ENCODE measurements around the gene ZNRF1. TPM values are rescaled to one million over a fixed set of nuclear protein-coding genes. Genes with fewer than 3 reads are reported as not detected.

Gene ZNRF1
- total and polyA plus RNA-seq, 2 of the 4 experiments (the other 2 are of a cell fraction), result 8.2 to 20.7 TPM

- TF ChIP-seq MXI1 (IDR thresholded peaks at IDR 0.05; ENCODE audit: borderline replicate concordance, low read depth, low read length) (no peak), CEBPB (IDR thresholded peaks at IDR 0.05; ENCODE audit: low read depth, low read length) (no peak), NFE2L2 (IDR thresholded peaks at IDR 0.05; ENCODE audit: low read depth, low read length) (no peak), MAFK (IDR thresholded peaks at IDR 0.05; ENCODE audit: low read depth, low read length) (no peak), ELK1 (IDR thresholded peaks at IDR 0.05; ENCODE audit: borderline replicate concordance, low read depth, low read length) (no peak), FOS (IDR thresholded peaks at IDR 0.05; ENCODE audit: low read depth, low read length) (no peak), USF2 (IDR thresholded peaks at IDR 0.05; ENCODE audit: low read depth, low read length) (no peak), MAZ (IDR thresholded peaks at IDR 0.05; ENCODE audit: borderline replicate concordance, low read depth, low read length) (no peak), CHD1 (IDR thresholded peaks at IDR 0.05; ENCODE audit: low read depth, low read length) (no peak), SMC3 (IDR thresholded peaks at IDR 0.05; ENCODE audit: low read depth, low read length) (no peak)
- H3K27ac ChIP-seq (ENCODE audit: insufficient read depth, low read length), result no peak overlapping the region
- H2AFZ ChIP-seq (replicated peaks; ENCODE audit: low read length, poor library complexity), result no peak overlapping the region
- no peak overlapping the region for H2BK20ac ChIP-seq (ENCODE audit: low read depth, low read length)
- H3K18ac ChIP-seq (ENCODE audit: low read depth, low read length), result no peak overlapping the region
- peaks cover 3% of the 10 kb centered on the region; the same call in 1 of the 2 replicates for H3K4me1 ChIP-seq (ENCODE audit: control insufficient read depth, insufficient read depth, low read length)
- H4K20me1 ChIP-seq (ENCODE audit: insufficient read depth, low read length), result no peaks in the 10 kb centered on the region
- CTCF ChIA-PET, result interaction anchor here (1.6 kb wide), 1 partner anchor 120 kb away, joined by 3 read pairs; no protein-coding TSS in a partner anchor
- H3K4me2 ChIP-seq (ENCODE audit: low read depth, low read length), result no peak overlapping the region
- no TSS peak for BruUV-seq (replicated peaks)
- no peak overlapping the region for H2BK5ac ChIP-seq (ENCODE audit: low read depth, low read length, poor library complexity, severe bottlenecking)
- H4K91ac ChIP-seq (ENCODE audit: insufficient read depth, low read depth, low read length), result no peak overlapping the region
- DNase-seq (no peak), ATAC-seq (ENCODE audit: low read depth) (no peak)
- no peaks in the 10 kb centered on the region for H3K27me3 ChIP-seq (ENCODE audit: control insufficient read depth, insufficient read depth, low read length)
- POLR2A ChIA-PET (ENCODE audit: unreplicated experiment), result no interaction called here
- no peak overlapping the region for H2AK9ac ChIP-seq (replicated peaks; ENCODE audit: low read depth, low read length, poor library complexity)
- no peak overlapping the region for H4K8ac ChIP-seq (ENCODE audit: low read depth in 2 of 2, low read length in 2 of 2)
- no peaks in the 10 kb centered on the region for H3K9me3 ChIP-seq (ENCODE audit: control insufficient read depth, insufficient read depth, low read length)
- H3K23ac ChIP-seq (ENCODE audit: low read depth, low read length), result no peak overlapping the region
- no peaks in the 10 kb centered on the region for H3K9me1 ChIP-seq (ENCODE audit: insufficient read depth, low read length)
- dilution Hi-C loops (cut with HindIII; ENCODE audit: low sequenced_read_pairs, unreplicated experiment), result no loop called here
- H3K56ac ChIP-seq (ENCODE audit: extremely low read depth, insufficient read depth, low read length), result no peak overlapping the region
- H4K5ac ChIP-seq (ENCODE audit: low read depth, low read length), result no peak overlapping the region
- H3K9ac ChIP-seq (ENCODE audit: low read depth, low read length), result no peak overlapping the region
- no peak overlapping the region for H2BK120ac ChIP-seq (ENCODE audit: low read depth, low read length)
- no peak overlapping the region for H3K4ac ChIP-seq (ENCODE audit: low read depth, low read length)
- WGBS, 2 experiments (ENCODE audit: extremely low coverage in 2 of 2, insufficient read length in 1 of 2), result no CpG with 5 or more reads among the region's 5 CpGs
- H3K79me1 ChIP-seq (ENCODE audit: low read depth in 1 of 2, low read length in 2 of 2), result no peaks in the 10 kb centered on the region
- intact Hi-C loops (cut with micrococcal nuclease), result no loop called here
- in situ Hi-C loops (cut with MboI; ENCODE audit: low sequenced_read_pairs), result no loop called here
- no peak overlapping the region for H2AK5ac ChIP-seq (ENCODE audit: low read depth, low read length)
- no peak overlapping the region for H2BK15ac ChIP-seq (ENCODE audit: low read depth, low read length)
- H3K4me3 ChIP-seq (ENCODE audit: insufficient read depth, low read depth, low read length), result no peak overlapping the region
- no peaks in the 10 kb centered on the region for H3K36me3 ChIP-seq (ENCODE audit: control insufficient read depth, insufficient read depth, low read length)
- H3K14ac ChIP-seq (replicated peaks; ENCODE audit: low read depth, low read length), result no peak overlapping the region
Observed at GRCh38 chr16:74991268-74991592, 7.6 kb upstream of the ZNRF1 start.
